Suppressor macrophage (primary cell): Measurements from ENCODE around the gene TMEM126A.
"Not testable (repeated sequence)": the region's sequence is repeated elsewhere in the genome, so short reads cannot be mapped to it uniquely, and the experiment has no call there.

Source experiments
- DNase-seq, 4 experiments: peaks; one replicate each; pipeline ENCODE4 v3.0.0-alpha.2; 2020 to 2022

Gene TMEM126A

DNA sequence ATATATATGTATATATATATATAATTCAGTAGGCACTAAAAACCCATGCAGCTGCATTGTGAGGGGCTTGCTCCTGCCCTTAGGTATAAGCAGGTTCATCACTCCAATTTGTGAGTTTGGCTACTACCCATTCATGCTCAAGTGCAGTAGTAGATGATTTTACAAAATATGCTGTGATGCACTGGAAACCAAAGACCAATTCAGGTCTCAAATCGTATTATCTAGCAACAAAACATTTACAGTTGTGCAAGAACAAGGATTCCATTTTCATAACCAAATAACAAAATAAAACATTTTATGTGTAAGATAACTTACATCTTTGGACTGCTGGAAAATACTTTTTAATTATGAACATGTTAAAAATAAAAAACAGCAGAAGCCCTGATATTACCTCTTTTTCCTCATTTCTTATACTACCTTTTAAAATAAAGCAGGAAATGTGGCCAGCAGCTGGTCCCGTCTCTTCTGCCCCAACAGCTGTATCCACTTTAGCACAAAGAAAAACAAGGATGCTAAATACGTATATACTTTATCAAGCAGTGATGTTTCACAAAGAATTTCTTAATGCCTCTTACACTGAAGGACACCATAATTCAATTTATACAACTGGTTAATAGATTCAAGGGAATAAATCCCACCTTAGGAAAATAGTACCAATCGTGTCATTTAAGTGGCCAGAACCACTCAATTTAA, 14.4 kb downstream of the TMEM126A start:
- no peak for DNase-seq

DNA sequence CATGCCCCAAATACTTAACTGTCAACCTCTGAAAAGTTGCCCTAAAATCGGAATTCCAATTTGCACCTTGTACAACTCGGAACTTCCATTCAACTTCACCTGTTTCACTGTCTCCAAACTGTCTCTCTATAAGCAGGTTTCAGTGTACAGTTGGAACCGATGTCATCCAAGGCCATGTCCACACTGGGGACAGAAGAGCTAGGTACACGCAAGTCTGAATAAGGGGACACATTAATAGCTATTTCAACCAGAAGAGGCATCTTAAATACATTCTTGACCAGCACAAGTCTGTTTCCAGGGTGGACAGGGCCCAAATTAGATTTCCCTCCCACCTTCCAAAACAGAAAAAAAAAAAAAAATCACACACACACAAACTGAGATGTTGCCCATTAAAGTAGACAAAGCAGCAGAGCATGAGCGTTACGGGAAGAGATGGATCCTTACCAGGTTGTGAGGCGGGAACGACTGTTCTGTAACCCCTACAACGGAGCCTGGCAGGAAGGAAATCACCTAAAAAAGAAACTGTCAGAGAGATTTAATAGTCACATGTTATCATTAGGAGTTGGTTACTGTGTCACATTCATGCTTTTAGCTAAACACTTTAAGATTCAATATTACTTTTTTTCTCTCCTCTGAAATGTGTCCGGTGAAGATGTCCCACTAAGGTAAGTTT, 15.4 kb downstream of the TMEM126A start:
- peak in 1 of 4 experiments; percentile 7 for DNase-seq

DNA sequence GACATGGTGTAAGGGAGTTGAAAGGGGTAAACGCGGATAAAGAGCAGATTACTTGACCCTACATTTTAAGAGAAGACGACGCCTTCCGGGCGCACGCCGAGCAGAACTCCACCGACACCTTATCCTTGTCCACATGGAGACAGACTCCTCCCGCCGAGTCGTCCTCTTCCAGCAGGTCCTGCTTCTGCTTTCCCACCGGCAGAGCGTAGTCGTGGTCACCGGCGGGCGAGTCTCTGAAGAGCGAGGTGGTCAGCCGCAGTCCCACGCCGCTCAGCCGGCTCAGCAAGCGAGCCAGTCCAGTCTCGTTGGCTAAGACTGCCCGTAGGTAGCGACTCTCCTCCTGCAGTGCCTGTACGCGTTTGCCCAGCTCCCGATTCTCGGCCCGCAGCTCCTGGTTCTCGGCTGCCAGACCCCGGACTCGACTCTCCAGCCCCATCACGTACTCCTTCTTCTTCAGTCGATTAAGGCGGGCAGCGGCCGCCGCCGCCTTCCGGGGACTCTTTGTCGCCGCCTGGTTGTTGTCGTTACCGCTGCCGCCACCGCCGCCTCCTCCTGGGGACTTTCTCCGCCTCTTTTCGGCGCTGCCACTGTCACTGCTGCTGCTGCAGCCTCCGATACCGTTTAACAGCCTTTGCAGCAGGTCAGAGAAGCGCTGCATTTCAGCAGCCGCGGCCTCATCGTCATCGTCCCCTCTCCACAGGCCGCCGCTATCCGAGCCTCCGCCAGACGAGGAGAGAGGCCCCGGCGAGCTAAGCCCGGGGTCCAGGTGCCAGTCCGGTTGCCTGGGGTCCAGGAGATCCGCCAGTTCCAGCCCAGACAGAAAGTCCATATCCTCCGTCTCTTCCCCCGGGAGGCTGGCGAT, 16.2 kb downstream of the TMEM126A start:
- DNase-seq: peak; percentile 83 to 92 (median 86)

DNA sequence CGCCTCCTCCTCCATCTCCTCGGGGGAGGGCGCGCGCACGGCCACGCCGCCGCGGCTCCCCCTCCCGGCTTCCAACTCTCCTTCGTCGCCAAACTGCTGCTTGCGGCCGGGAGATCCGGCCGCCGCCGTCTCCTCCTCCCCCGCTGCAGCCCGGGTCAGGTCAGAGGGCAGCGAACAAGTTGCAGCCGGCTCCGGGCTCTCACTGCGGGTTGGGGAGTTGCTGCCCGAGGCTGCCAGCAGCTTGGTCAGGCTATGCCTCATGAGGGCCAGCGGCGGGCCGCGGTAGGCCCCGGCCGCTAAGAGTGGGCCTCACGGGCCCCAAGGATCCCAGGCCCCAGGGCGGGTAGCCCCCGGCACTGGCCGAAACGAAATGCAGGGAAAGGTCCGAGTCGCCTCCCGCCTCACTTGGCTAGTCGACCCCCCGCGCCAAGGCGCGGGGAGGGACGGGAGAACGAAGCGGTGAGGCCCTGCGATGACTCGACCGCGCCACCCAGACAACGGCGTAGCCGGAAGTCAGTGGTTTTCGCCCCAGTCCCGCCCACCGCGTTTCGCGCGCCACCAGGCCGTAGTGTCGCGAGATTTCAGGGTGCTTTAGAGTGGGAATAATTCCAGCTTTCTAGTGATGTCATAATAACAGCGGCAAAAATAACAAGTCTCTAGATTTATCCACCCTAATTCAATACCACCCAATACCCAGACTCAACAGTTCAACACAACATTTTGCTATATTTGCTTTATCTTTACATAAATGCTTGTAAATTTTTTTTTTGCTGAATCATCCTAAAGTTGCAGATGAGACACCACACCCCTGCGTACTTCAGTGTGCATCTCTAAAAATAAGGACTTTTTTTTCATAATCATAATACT, 17.1 kb downstream of the TMEM126A start, which contains the start of gene CREBZF:
Gene CREBZF (minus strand): TSS at position 515 of the 867 bp plus-strand sequence. CDS start 254 bp downstream, at position 261.
- peak; percentile 97 to 99 (median 98) for DNase-seq

GRCh38 chr11:85665733-85666132, 18.0 kb downstream of the TMEM126A start:
- DNase-seq: no peak

DNA sequence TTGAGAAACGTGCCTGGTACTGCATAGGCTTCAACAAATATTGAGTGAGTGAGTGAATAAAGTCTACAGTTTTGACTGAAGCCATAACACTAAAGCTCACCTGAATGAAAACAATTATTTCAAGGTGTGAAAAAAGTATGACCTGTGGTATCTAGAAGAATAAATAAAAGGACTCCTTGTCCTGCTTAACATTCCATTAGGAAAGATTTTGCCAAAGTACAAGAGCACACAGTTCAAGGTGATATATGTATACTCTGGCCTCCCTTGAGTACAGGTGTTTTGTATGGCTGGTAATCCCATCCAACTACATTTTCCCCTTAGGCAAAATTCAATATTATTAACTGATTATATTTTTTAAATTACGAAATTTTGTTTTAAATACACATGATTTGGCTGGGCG, 18.9 kb downstream of the TMEM126A start:
- DNase-seq: no peak

- DNase-seq: no peak
These were observed 20.4 kb downstream of the TMEM126A start for GRCh38 chr11:85668157-85668556.

DNA sequence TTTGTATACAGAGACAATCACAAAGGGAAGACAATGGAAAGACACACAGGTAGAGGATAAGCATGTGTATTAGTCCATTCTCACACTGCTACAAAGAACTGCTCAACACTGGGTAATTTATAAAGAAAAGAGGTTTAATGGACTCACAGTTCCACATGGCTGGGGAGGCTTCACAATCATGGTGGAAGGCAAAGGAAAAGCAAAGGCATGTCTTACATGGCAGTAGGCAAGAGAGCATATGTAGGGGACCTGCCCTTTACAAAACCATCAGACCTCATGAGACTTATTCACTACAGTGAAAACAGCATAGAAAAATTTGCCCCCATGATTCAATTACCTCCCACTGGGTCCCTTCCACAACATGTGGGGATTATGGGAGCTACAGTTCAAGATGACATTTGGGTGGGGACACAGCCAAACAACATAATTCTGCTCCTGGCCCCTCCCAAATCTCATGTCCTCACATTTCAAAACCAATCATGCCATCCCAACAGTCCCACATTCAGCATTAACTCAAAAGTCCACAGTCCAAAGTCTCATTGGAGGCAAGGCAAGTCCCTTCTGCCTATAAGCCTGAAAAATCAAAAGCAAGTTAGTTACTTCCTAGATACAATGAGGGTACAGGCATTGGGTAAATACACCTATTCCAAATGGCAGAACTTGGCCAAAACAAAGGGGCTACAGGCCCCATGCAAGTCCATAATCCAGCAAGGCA, 23.3 kb downstream of the TMEM126A start:
- DNase-seq: not testable (repeated sequence)

- DNase-seq: no peak
These were observed 24.5 kb downstream of the TMEM126A start for GRCh38 chr11:85672105-85672902.

GRCh38 chr11:85673393-85673792, 25.6 kb downstream of the TMEM126A start:
- no peak for DNase-seq

DNA sequence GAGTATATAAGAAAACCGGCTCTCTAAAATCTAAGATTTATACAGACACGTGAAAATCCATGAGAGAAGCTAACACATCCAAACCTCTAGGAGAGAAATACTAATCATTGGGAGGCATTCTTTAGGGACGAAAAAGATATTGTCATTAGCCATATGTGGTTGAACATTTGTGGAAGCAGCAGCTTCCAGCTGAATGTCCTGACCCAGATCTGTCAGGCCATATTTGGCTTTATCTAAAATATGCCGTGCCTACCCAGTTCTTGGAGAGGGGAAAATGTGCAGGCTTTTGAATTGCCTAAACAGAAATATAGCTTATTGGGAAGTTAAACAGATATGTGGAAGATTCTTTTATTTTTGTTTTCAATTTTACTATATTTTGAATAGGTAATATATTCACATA, 31.8 kb downstream of the TMEM126A start:
- DNase-seq: no peak

- no peak for DNase-seq
These were observed 33.1 kb downstream of the TMEM126A start for GRCh38 chr11:85680897-85681296.

DNA sequence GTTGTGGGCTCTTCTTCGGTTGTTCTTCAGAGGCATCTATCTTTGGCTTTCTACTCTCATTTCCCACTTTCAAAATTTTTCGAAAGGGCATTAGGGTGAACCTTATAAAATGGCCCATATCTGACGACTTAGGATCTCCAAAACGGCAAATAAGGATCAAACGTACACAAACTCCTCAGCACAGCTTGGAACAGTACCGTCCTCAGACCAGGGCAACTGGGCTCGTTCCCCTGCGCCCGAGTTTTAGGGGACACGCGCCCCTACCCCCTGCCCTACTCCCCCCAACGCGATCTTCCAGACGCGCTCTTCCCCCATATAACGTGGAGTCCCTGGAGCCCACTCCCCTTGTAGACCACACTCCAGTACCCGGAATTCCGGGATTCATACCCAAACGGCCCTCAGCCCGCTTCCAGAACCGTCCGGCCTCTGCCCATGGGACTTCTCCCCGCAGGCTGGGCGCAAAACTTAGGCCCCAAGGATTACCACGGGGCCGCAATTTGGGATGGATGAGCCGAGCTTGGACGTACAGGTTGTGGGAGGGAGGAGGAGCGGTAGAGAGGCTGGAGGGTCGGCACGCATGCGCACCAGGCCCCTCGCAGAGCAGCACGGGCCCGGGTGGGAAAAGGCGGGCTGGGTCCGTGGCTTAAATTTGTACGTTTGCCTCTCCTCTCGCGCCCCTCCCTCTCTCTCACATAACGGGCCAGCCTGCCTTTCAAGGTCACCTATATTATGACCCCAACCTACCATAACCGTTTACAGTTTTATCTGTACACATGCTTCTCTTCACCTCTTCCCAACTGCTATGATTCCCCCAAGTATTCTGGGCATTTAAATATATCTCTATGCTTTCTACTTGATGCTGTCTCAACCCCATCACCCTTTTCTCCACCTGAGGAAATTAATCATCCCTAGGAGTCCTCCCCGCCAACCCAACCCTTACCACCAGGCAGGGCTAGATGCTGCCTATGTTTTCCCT, 34.9 kb downstream of the TMEM126A start:
- DNase-seq: peak in 3 of 4 experiments; percentile 35 to 54 (median 53)

DNA sequence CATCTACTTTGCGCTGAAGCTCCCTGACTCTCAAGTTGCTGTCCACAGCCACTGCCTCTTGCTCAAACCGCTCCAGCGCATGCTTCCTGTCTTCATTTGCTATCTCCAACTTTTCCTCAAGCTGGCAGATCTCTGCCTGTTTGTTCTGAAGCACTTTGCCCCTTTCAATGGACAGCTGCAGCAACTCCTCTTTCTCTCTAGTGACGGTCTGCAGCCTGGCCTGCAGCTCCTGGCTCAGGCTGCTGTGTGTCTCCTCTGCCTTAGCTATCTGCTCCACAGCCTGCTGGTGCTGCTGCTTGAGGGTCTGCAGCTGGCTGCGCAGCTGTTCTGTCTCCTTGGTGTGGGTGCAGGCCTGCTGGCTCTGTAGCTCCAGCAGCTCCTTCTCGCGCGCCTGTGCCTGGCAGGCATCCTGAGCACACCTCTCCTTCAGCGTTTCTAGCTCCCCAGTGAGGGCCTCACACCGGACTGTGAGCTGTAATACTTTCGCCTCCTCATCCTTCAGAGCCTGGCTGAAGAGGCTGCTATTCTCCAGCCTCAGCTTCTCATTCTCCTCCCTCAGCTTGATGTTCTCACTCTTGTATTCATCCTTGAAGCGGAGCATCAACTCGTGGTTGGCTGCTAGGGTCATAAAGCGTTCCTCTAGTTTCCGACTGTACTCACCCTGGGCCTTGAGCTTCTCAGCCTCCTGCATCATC, 37.5 kb downstream of the TMEM126A start:
- no peak for DNase-seq

GRCh38 chr11:85685820-85686459, 38.2 kb downstream of the TMEM126A start, which contains the start of gene CCDC89:
CCDC89 (minus strand) TSS chr11:85686195; CDS start chr11:85686130, 65 bp downstream.
- DNase-seq: peak in 2 of 4 experiments; percentile 6

- DNase-seq: peak in 3 of 4 experiments; percentile 6 to 31 (median 30)
These were observed 46.7 kb downstream of the TMEM126A start for GRCh38 chr11:85694385-85694980.

DNA sequence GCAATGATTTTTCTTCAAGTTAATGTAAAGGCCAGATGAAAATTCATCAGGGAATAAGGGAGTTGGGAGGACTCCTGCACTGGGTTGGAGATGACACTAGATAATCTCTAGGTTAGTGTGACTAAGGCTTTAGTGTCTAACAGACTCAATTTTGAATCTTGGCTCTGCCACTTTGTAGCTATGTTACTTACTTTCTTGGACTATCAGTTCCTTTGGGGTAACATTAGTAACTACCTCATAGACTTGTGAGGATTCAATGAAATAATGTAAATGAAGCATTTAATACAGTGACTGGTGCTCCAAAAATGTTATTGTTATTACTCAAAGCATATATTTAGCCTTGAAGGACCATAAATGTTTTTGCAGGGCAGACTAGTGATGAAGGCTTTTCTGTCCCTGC, 47.8 kb downstream of the TMEM126A start:
- DNase-seq: no peak

DNA sequence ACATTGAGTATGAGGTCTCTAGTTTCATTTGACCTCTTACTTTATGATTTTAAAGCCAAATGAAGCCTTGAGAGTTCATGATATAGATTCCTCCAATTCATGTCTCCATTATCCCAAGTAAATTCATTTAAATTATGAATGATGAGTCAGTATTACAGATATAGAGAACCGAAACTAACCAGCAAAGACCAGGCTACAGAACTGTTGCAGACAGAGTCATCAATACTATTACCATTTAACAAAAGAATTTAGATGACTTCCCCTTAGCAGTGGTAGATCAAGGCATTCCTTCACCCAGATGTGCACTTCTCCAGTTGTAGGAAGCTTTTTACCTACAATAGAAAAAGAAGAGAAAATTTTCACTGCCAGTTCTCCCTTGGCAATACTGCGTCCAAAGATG, 50.0 kb downstream of the TMEM126A start:
- no peak for DNase-seq
